Glutamatergic neuron (in vitro differentiated cells): Measurements from ENCODE around the gene PRKAG2. TPM values are rescaled to one million over a fixed set of nuclear protein-coding genes. Genes with fewer than 3 reads are reported as not detected.

Experiments used
- DNase-seq: peaks from one replicate; pipeline ENCODE4 v3.0.0; 2022
- H3K27ac Mint-ChIP-seq: one replicate; pipeline ENCODE4 v1.8.0; 2020; ENCODE audit warnings: mild to moderate bottlenecking, mixed read lengths, inconsistent platforms; ENCODE audit not compliant: unreplicated experiment
- H3K27me3 Mint-ChIP-seq: one replicate; pipeline ENCODE4 v1.8.0; 2020; ENCODE audit warnings: mild to moderate bottlenecking, moderate library complexity, mixed read lengths, inconsistent platforms; ENCODE audit not compliant: unreplicated experiment
- H3K36me3 Mint-ChIP-seq: one replicate; pipeline ENCODE4 v1.8.0; 2020; ENCODE audit warnings: mild to moderate bottlenecking, mixed read lengths, inconsistent platforms; ENCODE audit not compliant: unreplicated experiment
- H3K4me1 Mint-ChIP-seq: one replicate; pipeline ENCODE4 v1.8.0; 2020; ENCODE audit warnings: mild to moderate bottlenecking, low read depth, mixed read lengths, inconsistent platforms; ENCODE audit not compliant: unreplicated experiment
- H3K4me3 Mint-ChIP-seq: one replicate; pipeline ENCODE4 v1.8.0; 2020; ENCODE audit warnings: mild to moderate bottlenecking, mixed read lengths, inconsistent platforms; ENCODE audit not compliant: unreplicated experiment
- H3K9me3 Mint-ChIP-seq: one replicate; pipeline ENCODE4 v1.8.0; 2020; ENCODE audit warnings: mild to moderate bottlenecking, moderate library complexity, mixed read lengths, inconsistent platforms; ENCODE audit not compliant: unreplicated experiment
- total RNA-seq: library from RNA; stranded (reverse); fragmentation: NEBNext Ultra II Directional; extraction: Animal tissue kit (Norgen Biotek cat#: 25700); gene quantifications from one replicate; pipeline ENCODE4 v1.2.1, GENCODE V29; 2021; ENCODE audit not compliant: unreplicated experiment
- TF ChIP-seq, protein P1 (sequence below): fragments of 200-600 bp; sonication (generic); IDR thresholded peaks from one replicate; pipeline ENCODE4 v1.5.0; 2021; ENCODE audit not compliant: partially characterized antibody, unreplicated experiment

PRKAG2 gene
- total RNA-seq, 1 donor from 2014 or later = 24.7 TPM

GRCh38 chr7:151684408-151685175 is 192.3 kb downstream of the PRKAG2 start:
- Mint-ChIP-seq H3K4me1 (no peaks in the 10 kb centered on the region), H3K4me3 (no peak overlapping the region), H3K9me3 (peaks cover 3% of the 10 kb centered on the region), H3K27me3 (peaks cover 8% of the 10 kb centered on the region), H3K27ac (no peak overlapping the region), H3K36me3 (peaks cover 5% of the 10 kb centered on the region)
- no peak for DNase-seq
- TF ChIP-seq, protein P1, sequence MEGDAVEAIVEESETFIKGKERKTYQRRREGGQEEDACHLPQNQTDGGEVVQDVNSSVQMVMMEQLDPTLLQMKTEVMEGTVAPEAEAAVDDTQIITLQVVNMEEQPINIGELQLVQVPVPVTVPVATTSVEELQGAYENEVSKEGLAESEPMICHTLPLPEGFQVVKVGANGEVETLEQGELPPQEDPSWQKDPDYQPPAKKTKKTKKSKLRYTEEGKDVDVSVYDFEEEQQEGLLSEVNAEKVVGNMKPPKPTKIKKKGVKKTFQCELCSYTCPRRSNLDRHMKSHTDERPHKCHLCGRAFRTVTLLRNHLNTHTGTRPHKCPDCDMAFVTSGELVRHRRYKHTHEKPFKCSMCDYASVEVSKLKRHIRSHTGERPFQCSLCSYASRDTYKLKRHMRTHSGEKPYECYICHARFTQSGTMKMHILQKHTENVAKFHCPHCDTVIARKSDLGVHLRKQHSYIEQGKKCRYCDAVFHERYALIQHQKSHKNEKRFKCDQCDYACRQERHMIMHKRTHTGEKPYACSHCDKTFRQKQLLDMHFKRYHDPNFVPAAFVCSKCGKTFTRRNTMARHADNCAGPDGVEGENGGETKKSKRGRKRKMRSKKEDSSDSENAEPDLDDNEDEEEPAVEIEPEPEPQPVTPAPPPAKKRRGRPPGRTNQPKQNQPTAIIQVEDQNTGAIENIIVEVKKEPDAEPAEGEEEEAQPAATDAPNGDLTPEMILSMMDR = no peak

GRCh38 chr7:151683615-151684407 is 193.1 kb downstream of the PRKAG2 start:
- peaks cover 5% of the 10 kb centered on the region for H3K36me3 Mint-ChIP-seq
- peaks cover 8% of the 10 kb centered on the region for H3K27me3 Mint-ChIP-seq
- H3K4me3 Mint-ChIP-seq = no peak overlapping the region
- no peaks in the 10 kb centered on the region for H3K4me1 Mint-ChIP-seq
- peak; percentile 12 for DNase-seq
- TF ChIP-seq, protein P1 = no peak
- peaks cover 3% of the 10 kb centered on the region for H3K9me3 Mint-ChIP-seq
- H3K27ac Mint-ChIP-seq = no peak overlapping the region

DNA sequence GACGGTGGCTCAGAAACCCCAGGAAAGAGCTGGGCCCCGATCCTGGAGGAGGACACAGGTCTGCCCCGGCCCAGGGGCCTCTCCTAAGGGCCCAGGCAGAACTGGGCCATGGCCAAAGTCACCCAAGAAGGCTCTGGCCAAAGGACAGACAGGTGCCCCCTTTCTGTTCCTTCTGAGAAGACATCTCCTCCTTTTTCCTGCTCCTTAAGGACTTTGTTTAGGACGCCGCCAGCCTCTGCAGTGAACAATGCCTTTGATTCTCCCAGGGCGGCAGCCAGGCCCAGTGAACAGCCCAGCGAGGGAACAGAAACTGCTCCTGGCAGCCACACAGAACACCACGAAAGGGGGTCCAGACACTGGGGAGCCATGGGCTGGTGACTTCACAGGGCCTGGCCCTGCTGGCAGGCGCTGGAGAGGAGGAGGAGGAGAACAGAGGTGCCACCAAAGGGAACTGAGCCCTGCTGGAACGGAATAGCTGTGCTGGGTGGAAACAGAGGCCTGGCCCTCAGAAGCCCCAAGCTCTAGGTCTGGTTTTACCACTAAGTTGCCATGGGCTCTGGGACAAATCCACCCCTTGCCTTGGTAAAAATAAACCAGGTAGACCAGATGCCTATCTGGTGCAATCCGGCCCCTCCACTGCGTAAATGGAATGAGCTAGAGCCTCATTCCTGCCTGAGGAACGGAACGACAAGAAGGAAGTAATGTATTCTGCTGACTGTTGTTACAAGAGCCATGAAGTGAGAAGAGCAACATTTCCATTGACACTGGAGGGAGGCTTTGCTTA is 193.9 kb downstream of the PRKAG2 start:
- H3K4me1 Mint-ChIP-seq = no peaks in the 10 kb centered on the region
- TF ChIP-seq, protein P1 = no peak
- no peak overlapping the region for H3K27ac Mint-ChIP-seq
- peak; percentile 1 for DNase-seq
- H3K4me3 Mint-ChIP-seq = no peak overlapping the region
- peaks cover 5% of the 10 kb centered on the region for H3K36me3 Mint-ChIP-seq
- peaks cover 3% of the 10 kb centered on the region for H3K9me3 Mint-ChIP-seq
- peaks cover 8% of the 10 kb centered on the region for H3K27me3 Mint-ChIP-seq

DNA sequence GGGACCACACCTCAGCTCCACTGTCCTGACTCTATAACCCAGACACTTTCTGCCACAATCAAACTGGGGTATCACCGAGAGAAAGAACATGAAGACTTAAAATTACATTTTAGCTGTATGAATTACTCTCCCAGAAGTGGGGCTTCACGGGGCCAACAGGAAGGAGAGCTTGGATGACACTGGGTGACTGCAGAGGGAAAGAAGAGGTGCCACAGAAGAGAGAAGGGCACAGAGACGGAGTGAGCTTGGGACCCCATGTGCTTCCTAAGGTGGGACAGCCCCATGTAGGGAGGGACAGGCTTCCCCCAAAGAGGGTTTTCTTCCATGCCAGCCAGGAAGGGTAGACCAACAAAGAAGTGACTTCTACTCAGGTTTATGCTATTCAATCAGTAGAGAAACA is 195.2 kb downstream of the PRKAG2 start:
- Mint-ChIP-seq H3K4me1 (no peaks in the 10 kb centered on the region), H3K27me3 (peaks cover 8% of the 10 kb centered on the region), H3K36me3 (peaks cover 5% of the 10 kb centered on the region), H3K27ac (no peak overlapping the region), H3K9me3 (peaks cover 3% of the 10 kb centered on the region), H3K4me3 (no peak overlapping the region)
- TF ChIP-seq, protein P1 = no peak
- DNase-seq = no peak
